ENCODE results near the gene COX19. TPM values are rescaled to one million over a fixed set of nuclear protein-coding genes. Genes with fewer than 3 reads are reported as not detected.
A peak's percentile ranks its signal among the peaks of the same experiment; 100 is the strongest.

Gene COX19
- total and polyA plus RNA-seq, 2 of the 13 experiments (the other 11 are each of a cell fraction or from before 2014, with no cell fraction given): 11.5 to 21.7 TPM

GRCh38 chr7:964401-965231, 10.7 kb downstream of the COX19 start (continued):
- 0 out of 2 replicates have a peak, but pooled peaks have one; percentile 14 for TF ChIP-seq HMGXB3 (CRISPR knock-in tag; IDR thresholded peaks at IDR 0.05; ENCODE audit: borderline replicate concordance)
- no peak for TF ChIP-seq ZC3H4 (CRISPR knock-in tag; IDR thresholded peaks at IDR 0.05; ENCODE audit: borderline replicate concordance)
- TF ChIP-seq GRHL1 (CRISPR knock-in tag; conservative IDR thresholded peaks at IDR 0.05): no peak
- no peak for TF ChIP-seq ZBTB3 (CRISPR knock-in tag; IDR thresholded peaks at IDR 0.05; ENCODE audit: borderline replicate concordance, low read depth)
- no peak for TF ChIP-seq STAT5B (CRISPR knock-in tag; IDR thresholded peaks at IDR 0.05)
- TF ChIP-seq TAF1 (CRISPR knock-in tag; IDR thresholded peaks at IDR 0.05): 0 out of 2 replicates have a peak, but pooled peaks have one; percentile 31
- peak; percentile 58; the same call in 1 of the 2 replicates for TF ChIP-seq ZNF614 (CRISPR knock-in tag; IDR thresholded peaks at IDR 0.05; ENCODE audit: borderline replicate concordance)
- no peak for TF ChIP-seq ZNF724P (CRISPR knock-in tag; IDR thresholded peaks at IDR 0.05; ENCODE audit: borderline replicate concordance)
- 0 out of 2 replicates have a peak, but pooled peaks have one; percentile 34 for TF ChIP-seq ZNF253 (CRISPR knock-in tag; IDR thresholded peaks at IDR 0.05; ENCODE audit: borderline replicate concordance)
- 0 out of 2 replicates have a peak, but pooled peaks have one; percentile 21 for TF ChIP-seq ZHX1 (CRISPR knock-in tag; IDR thresholded peaks at IDR 0.05; ENCODE audit: low read depth)
- no peak for TF ChIP-seq ATF1 (CRISPR knock-in tag; IDR thresholded peaks at IDR 0.05)
- TF ChIP-seq ZNF747 (CRISPR knock-in tag; IDR thresholded peaks at IDR 0.05; ENCODE audit: borderline replicate concordance): no peak
- no peak for TF ChIP-seq ZNF670 (CRISPR knock-in tag; IDR thresholded peaks at IDR 0.05; ENCODE audit: borderline replicate concordance)
- TF ChIP-seq ZMYM3 (CRISPR knock-in tag; IDR thresholded peaks at IDR 0.05): peak; percentile 84
- peak; percentile 42; the same call in 1 of the 2 replicates for TF ChIP-seq ZNF556 (CRISPR knock-in tag; IDR thresholded peaks at IDR 0.05; ENCODE audit: borderline replicate concordance)
- TF ChIP-seq MEF2D (CRISPR knock-in tag; IDR thresholded peaks at IDR 0.05): peak; percentile 53; the same call in 1 of the 2 replicates
- TF ChIP-seq ZFAT (CRISPR knock-in tag; conservative IDR thresholded peaks at IDR 0.05): no peak
- peak; percentile 84 for TF ChIP-seq KDM2A (CRISPR knock-in tag; IDR thresholded peaks at IDR 0.05; ENCODE audit: borderline replicate concordance, low read depth)
- 0 out of 2 replicates have a peak, but pooled peaks have one; percentile 8 for TF ChIP-seq IRF2 (CRISPR knock-in tag; IDR thresholded peaks at IDR 0.05)
- 0 out of 2 replicates have a peak, but pooled peaks have one; percentile 53 for TF ChIP-seq SSRP1 (CRISPR knock-in tag; IDR thresholded peaks at IDR 0.05)
